HG02885 (cell line): ENCODE measurements around the gene MCM8.

Experiments used
- ATAC-seq: cut with Tn5 transposase; IDR thresholded peaks from one replicate; pipeline ENCODE4 v1.9.1; 2021; ENCODE audit warnings: mild to moderate bottlenecking; ENCODE audit not compliant: unreplicated experiment, poor library complexity

The MCM8 gene

DNA sequence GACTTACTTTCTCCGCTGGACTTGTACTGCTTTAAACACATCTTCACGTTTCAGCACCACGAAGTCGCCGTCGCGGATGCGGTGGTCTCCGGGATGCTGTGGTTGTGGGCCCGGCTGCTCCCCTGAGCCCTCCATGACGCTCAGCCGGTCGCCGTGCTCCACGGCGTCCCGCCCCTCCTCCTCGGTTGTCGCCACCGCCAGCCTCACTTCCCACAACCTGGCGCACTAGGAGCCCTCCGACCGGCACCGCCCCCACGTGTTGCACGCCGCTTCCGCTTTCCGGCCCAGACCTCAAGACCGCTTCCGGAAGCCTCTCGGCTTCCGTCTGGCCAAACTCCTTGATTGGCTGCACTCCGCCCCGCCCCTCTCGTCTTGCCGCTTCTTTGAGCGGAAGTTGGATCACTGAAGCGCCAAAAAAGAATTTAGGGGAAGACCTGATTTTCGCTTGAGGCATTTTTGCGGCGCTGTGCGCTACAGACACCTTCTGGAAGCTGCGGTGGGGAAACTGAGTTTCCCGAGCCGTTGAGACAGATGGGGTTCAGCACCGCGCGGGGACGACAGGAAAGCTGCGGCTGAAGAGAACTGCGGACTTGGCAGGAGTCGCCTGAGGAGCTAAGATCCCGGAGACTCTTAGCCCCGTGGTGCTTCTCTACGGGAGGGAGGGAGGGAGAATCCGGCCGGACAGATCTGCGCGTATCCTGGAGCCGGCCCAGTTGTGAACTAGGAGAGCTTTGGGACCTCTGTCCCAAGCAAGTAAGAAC, at the start of gene MCM8, which contains the start of gene TRMT6:
MCM8 (plus strand) TSS at position 382 of the 761 bp plus-strand sequence. CDS start 1,364 bp downstream, outside the sequence.
TRMT6 (minus strand) TSS at position 263 of the 761 bp plus-strand sequence; CDS start at position 135, 128 bp downstream.
- peak; percentile 98 for ATAC-seq

DNA sequence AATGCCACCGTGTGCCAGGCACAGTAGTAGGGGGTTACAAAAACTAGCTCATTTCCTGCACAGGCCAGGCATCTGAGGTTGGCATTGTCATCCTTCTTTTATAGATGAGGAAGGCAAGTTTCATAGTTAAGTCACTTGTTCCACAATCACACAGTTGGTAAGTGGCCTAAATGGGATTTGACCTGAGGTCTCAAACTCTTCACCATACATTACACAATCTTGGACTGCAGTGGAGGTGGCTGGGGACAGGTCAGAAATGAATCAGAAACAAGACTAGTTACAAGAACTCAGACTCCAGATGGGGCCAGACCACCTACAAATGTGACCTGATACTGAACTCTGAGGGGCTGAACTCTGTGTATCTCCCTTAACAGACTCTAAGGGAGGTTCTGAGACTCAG, 49.5 kb upstream of the MCM8 start:
- ATAC-seq, result no peak

DNA sequence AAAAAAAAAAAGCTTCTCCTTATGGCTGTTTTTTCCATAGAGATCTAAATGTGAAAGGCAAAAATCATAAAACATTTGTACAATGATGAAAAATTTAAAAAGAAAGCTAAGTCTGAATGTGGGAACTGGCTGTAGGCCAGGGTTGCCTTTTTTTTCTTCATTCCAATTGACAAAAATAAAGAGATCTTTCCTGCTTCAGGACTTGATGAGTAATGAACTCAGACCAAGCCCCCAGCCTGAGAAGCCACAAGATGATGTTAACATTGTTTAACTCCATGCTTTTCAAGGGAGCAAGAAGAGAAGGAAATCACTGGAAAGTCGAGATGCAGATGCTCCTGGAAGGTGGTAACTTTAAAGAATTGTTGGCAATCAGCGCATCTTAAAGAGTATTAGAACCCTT, 41.5 kb upstream of the MCM8 start:
- no peak for ATAC-seq

DNA sequence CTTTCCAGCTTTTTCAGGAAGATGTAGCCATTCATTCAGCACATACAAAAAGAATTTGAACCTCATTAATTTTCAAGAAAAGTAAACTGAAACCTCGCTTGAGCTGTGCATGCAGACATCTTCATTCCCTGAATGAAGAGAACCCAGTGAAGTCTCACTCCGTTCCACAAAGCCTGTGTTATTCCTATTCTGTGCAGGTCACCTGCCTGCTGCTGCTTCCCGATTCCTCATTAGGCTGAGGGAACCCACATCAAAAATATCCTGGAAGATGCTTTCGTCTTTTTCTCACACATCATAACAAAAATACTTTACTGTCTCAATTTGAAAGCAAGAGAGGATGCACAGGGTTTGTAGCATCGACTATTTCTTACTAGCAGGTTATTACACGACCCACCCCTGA, 40.3 kb upstream of the MCM8 start:
- no peak for ATAC-seq

DNA sequence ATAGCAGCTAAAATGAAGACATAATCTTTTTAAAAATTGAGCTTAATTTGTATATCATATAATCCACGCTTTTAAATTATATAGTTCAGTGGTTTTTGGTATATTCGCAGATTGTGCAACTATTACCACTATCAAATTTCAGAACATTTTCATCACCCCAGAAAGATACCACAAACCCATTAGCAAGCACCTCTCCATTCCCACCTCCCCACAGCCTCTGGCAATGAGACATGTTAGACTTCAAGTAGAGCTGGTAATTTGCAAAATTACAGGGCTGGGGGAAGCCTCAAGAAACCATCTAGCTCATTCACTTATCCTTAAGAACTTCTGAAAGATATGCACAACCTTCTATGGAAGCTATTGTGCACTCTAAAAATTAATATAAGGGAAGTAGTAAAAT, 37.3 kb upstream of the MCM8 start:
- ATAC-seq, result no peak

DNA sequence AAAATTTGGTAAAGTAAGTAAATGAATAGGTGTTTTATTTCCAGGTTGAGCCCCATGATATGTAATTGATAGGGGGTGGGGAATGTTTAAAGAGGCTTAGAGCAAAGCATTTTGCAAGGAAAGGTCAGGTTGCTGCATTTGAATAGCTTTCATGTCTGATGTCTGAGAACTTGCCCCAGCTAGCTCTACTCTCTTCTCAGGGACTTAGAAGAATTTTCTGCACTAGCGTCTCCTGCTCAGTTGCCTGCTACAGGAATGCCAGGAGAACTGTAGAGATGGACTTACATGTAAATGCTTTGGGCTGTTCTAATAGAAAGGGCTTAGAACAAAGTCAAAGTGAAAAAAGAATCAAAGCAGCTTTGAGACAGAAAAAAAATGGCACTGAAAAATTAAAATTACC, 35.6 kb upstream of the MCM8 start:
- no peak for ATAC-seq

DNA sequence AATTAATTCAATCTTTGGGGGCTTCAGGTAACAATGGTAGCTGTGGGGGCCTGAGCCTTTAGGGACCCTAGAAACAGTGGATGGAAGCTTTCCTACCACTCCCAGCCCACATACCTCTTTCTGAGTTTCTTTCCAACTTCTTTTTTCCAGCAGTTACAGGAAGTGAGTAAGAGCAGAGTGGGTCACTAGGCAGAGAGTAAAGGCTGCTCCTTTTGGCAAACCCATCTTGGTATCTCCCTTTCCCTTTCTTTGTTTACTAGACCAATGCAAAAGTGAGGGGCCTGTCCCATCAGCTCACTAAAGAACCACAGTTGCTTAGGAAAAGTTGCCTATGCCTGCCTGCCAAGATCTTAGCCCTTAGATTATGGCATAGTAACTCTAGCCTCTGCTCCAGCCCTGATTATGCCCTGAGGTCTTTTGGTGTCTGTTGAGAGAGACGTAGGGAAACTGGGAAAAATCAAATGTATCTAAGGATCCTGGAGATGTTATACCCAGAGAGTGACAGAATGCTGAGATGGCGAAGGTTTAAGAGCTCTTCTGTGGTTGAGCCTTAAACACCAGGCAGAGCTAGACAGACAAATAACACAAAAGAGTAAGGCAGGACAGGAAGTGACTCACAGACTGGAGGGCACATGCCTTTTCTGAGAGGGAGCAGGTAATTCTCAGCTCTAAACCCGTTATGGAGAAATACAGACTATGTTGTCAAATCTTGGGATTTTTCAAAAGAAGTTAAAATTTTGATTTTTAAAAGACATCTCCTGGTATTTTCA, 31.4 kb upstream of the MCM8 start:
- ATAC-seq, result no peak

DNA sequence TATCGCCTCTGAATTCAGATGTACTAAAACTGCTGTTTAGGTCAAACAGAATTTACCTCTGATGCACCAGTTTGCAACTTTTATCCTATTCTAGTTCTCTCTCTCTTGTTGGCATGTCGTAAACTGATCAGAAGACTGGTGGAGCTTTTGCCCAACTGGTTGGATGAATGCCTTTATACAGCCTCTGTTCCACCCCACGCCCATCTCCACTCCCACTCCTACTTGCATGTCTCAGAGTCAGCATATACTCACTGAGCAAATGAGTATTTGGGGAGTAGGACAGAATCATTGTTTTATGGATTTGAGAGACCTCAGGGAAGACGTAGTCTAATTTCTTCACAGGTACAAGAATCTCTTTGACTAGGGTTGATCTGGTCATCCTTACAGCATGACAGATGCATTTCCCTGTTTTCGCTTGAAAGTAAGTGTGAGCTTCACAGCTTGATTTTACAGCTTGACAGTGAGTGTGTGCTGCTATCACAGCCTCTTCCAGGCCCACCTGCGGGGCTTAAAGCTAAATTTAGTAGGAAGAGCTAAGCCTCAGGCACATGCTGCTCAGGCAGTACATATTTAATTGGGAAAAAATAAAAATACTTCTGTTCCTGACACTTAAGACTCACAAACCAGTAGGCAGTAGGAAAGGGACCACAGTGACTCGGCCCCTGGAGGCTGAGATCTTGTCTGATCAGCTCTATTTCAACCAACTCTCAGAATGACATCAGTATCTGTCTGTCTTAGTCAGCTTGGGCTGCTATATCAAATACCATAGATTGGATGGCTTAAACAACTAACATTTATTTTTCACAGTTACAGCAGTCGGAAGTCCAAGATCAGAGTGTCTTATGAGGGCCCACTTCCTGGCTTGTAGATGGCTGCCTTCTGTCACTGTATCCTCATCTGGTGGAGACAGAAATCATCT, 30.6 kb upstream of the MCM8 start:
- no peak for ATAC-seq

DNA sequence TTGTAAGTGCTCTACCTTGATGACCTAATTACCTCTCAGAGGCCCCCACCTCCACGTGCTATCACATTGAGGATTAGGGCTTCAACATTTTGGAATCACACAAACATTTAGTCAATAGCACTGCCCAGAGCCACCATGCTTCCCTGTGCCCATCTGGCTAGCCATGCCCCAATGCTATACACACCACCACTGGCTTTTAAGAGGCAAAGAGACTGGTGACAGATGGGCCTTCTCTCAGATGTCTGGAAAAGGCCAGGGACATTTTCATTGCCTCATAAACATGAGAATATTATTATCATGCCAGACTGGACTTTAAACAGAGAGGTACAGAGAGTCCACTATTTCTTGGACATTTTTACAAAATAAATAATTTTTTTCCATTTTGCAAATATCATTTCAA, 29.9 kb upstream of the MCM8 start:
- no peak for ATAC-seq

DNA sequence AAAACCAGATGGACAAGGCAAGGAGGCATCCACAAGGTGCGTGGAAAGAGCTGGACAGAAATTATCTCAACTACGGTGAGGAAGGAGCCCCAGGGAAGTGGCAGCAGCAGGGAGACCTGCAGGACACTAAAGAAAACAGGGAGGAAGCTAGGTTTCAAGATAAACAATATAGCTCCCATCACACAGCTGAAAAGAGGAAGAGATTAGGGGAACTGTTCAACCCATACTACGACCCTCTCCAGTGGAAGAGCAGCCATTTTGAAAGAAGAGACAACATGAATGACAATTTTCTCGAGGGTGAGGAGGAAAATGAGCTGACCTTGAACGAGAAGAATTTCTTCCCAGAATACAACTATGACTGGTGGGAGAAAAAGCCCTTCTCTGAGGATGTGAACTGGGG, 27.0 kb upstream of the MCM8 start:
- ATAC-seq, result no peak

DNA sequence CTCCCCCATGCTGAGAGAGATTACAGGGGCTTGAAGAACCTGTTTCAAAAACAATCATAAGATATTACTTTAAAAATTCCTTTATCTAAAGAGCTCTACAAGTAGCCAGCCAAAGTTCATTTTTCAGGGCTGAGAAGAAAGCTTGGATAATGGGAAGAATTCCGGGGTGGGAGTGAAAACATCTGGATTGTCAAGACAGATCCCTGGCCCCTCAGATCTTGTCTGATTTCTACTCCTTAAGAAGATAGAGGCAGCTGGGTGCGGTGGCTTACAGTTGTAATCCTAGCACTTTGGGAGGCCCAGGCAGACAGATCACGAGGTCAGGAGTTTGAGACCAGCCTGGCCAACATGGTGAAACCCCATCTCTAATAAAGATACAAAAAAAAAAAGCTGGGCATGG, 24.9 kb upstream of the MCM8 start:
- ATAC-seq, result no peak

DNA sequence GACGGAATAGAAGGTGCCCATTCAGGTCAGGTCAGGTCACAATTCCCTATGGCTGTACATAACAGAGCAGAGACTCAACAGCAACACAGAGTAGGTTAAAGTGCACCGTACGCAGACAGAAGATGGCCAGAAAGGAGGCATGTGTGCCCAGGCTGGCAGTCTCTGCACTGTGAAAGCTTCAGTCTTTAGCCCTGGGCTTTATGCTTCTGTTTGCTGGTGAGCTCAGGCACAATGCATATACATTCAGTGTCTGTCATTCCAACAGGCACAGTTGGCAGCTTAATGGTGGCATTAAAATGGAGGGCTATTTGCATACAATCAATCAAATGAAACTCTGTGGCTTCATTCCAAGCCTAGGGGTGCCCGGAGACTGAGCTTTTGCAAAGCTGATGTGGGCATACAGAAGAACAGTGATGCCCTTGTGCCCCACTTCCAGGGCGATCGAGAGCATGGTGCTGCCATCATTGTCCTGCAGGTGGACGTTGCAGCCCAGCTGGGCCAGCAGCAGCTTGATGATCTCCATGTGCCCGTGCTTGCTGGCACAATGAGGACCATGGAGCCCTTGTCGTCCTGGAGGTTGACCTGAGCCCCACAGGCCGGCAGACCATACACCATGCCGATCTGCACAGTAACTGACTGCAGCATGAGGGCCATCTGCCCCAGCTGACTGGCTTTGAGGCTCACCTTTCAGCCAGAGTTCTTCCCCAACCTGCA, 22.5 kb upstream of the MCM8 start:
- ATAC-seq, result no peak

DNA sequence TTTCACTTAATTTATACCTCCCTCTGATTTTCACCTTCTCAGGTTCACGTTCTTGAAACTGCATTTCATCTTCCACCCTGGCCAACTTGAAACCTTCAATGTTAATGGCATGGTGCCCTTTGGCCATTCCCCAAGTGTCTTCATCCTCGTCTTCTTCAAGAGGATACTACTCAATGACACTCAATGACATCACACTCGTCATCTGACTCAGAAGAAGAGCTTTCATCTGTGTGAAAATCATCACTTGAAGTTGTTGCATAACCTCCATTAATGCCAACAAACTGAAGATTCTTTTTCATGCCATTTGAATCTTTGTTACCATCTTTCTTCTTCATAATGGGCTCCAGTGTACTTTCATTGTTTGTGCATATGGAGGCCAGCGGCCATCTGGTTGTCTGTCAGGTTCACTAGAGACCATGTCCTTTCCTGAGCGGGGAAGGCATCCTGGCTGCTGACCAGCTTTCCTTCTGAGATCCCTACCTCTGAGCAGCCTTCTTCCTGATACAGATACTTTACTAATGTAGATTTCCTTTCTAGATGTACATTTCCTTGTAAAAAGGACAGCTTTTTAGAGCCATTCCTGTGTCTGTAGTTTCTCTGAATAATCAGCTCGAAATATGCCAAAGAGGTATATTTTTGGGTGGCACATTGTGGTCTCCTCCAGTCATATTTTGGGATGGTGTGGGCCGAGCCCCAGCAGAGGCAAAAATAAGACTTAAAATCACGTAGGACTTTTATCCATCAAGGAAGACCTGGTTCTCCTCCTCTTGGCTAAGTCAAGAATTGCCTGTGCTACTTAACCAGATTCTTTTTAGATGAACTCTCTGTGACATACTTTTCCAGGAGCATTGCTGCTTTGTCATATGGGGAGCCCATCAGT, 21.4 kb upstream of the MCM8 start:
- no peak for ATAC-seq

DNA sequence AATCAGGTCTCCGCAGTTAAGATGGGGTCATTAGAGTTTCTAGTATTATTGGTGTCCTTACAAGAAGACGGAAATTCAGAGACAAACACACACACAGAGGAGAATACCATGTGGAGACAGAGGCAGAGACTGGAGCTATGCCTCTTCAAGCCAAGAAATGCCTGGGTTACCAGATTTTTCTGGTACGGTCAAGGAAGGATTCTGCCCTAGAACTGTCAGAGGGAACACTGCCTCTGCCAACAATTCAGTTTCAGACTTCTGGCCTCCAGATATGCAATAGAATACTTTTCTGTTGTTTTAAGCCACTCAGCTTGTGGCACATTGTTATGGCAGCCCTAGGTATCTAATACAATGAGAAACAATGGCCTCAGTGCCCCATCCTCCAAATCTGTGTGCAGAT, 19.0 kb upstream of the MCM8 start:
- ATAC-seq, result no peak

DNA sequence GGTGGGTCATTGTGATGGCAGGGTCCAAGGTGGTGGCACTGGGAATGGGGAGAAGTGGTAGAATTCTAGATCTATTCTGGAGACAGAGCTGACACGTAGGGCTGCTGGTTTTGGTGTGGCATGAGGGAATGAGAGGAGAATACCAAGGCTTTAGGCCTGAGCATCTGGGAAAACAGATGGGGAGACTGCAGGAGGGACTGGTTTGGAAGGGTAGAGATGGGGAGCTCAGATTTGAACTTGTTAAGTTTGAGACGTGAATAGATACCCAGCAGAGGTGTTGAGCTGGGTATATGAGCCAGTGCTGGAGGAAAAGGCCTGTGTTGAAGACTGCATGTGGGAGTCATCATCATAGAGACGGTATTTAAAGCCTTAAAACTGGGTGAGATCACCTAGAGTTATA, 17.7 kb upstream of the MCM8 start:
- no peak for ATAC-seq

DNA sequence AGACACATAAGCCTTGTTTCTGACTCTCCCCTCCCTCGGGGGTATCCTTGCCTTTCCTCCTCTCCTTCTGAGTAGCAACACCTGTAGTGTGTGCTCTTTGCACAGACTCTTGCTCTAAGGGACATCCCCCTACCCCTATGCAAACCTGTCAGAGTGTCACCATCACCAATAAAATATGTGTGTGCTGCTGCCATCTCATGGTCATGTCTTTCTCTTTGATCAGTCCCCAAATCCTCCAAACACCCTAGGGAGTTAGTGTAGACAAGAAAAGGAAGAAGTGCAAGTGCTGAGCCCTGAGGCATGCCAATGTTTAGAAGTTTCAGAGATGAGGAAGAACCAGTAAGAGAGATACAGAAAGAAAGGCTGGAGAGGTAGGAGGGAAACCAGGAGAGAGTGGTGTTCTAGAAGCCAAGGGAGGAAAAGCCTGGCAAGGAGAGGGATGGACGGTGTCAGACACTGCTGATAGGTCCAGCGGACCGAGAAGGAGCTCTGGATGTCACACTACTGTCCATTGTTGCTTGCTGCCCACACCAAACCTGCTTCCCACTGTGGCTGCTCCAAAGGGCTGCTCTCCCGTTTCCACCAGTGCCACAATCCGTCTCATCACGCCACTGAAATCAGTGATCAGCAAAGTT, 16.5 kb upstream of the MCM8 start:
- peak; percentile 72 for ATAC-seq

DNA sequence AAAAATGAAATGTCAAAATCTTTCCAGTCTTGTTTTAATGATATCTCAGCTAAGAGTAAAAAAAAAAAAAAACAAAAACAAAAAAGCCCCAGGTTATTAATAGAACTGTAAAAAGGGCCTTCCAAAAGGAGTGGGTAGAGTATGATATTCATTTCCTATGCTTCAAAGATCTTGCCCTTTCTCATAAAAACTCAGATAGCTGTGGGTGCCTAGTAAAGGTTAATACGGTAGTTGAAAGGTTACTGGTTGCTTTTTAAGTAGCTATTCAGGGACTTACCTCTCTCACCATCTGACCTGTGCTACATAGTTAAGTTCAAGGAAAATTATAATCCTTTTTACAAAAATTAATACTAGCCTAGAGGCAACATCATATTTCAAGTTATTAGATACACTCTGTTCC, 15.1 kb upstream of the MCM8 start:
- no peak for ATAC-seq

DNA sequence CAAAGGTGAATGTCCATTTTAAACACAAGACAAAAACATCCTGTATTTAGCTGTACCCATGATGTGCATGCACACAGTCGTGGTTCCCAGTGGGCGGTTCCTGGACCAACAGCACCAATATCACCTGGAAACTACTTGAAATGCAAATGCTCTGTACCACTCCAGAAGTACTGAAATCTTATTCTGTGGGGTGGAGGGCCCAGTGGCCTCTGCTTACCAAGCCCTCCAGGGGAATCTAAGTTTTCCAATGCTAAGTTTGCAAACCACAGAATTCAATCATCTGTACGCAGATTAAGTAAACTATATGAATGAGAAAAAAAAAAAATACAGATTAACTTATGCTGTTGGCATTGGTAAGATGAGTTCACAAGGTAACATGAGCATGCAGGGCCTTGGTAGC, 14.2 kb upstream of the MCM8 start:
- no peak for ATAC-seq
